ENCODE results near the gene NTSR1. TPM values are rescaled to one million over a fixed set of nuclear protein-coding genes. Genes with fewer than 3 reads are reported as not detected.

NTSR1 gene
- total RNA-seq, 1 experiment from 2014 or later = 44.1 TPM

DNA sequence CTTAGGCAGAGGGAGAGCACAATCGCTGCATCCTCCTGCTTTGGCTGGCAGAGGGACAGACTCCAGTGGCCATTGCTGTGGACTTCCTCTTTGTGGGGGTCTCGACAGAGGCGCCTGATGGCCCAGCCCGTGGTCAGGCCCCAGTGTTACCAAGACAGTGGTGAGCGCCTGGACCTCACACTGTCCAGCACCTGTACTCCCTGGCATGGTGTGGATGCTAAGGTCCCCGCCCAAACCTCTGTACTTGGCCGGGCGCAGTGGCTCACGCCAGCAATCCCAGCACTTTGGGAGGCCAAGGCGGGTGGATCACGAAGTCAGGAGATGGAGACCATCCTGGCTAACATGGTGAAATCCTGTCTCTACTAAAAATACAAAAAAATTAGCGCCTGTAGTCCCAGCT, 2.3 kb upstream of the NTSR1 start:
- in situ Hi-C loops (cut with HindIII; ENCODE audit: low pct_unique_long_range_greater_than_20kb, low sequenced_read_pairs) (no loop called here), intact Hi-C loops (cut with micrococcal nuclease; ENCODE audit: unreplicated experiment) (no loop called here)
- DNase-seq (ENCODE audit: low read depth, low spot score) = no peak
- peaks cover 3% of the 10 kb centered on the region; the same call in 1 of the 2 replicates for H3K36me3 ChIP-seq (ENCODE audit: control insufficient read depth, insufficient read depth, low read length)
- H3K4me1 ChIP-seq (ENCODE audit: control insufficient read depth, insufficient read depth, low read length) = peaks cover 71% of the 10 kb centered on the region
- H3K27ac ChIP-seq (ENCODE audit: low read length) = peak overlapping the region; percentile 91
- H3K4me3 ChIP-seq (ENCODE audit: low read depth in 2 of 2, low read length in 2 of 2) = no peak overlapping the region
- no peak for ATAC-seq
- H3K9me3 ChIP-seq (ENCODE audit: control insufficient read depth, insufficient read depth, low read depth, low read length) = no peaks in the 10 kb centered on the region
- ChIA-PET CTCF (interaction anchor here (0.9 kb wide), 2 partner anchors 85 to 101 kb away, joined by 3 read pairs; no protein-coding TSS in a partner anchor), POLR2A (no interaction called here)
- TF ChIP-seq, protein P1, sequence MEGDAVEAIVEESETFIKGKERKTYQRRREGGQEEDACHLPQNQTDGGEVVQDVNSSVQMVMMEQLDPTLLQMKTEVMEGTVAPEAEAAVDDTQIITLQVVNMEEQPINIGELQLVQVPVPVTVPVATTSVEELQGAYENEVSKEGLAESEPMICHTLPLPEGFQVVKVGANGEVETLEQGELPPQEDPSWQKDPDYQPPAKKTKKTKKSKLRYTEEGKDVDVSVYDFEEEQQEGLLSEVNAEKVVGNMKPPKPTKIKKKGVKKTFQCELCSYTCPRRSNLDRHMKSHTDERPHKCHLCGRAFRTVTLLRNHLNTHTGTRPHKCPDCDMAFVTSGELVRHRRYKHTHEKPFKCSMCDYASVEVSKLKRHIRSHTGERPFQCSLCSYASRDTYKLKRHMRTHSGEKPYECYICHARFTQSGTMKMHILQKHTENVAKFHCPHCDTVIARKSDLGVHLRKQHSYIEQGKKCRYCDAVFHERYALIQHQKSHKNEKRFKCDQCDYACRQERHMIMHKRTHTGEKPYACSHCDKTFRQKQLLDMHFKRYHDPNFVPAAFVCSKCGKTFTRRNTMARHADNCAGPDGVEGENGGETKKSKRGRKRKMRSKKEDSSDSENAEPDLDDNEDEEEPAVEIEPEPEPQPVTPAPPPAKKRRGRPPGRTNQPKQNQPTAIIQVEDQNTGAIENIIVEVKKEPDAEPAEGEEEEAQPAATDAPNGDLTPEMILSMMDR (IDR thresholded peaks at IDR 0.05) = no peak
- TF ChIP-seq SIN3A (IDR thresholded peaks at IDR 0.05; ENCODE audit: borderline replicate concordance, insufficient read depth, low read depth, low read length) (no peak), TCF7L2 (IDR thresholded peaks at IDR 0.05; ENCODE audit: low read depth, low read length) (no peak), POLR2AphosphoS5 (IDR thresholded peaks at IDR 0.05; ENCODE audit: low read depth, low read length) (no peak)
- TF ChIP-seq, protein P2, sequence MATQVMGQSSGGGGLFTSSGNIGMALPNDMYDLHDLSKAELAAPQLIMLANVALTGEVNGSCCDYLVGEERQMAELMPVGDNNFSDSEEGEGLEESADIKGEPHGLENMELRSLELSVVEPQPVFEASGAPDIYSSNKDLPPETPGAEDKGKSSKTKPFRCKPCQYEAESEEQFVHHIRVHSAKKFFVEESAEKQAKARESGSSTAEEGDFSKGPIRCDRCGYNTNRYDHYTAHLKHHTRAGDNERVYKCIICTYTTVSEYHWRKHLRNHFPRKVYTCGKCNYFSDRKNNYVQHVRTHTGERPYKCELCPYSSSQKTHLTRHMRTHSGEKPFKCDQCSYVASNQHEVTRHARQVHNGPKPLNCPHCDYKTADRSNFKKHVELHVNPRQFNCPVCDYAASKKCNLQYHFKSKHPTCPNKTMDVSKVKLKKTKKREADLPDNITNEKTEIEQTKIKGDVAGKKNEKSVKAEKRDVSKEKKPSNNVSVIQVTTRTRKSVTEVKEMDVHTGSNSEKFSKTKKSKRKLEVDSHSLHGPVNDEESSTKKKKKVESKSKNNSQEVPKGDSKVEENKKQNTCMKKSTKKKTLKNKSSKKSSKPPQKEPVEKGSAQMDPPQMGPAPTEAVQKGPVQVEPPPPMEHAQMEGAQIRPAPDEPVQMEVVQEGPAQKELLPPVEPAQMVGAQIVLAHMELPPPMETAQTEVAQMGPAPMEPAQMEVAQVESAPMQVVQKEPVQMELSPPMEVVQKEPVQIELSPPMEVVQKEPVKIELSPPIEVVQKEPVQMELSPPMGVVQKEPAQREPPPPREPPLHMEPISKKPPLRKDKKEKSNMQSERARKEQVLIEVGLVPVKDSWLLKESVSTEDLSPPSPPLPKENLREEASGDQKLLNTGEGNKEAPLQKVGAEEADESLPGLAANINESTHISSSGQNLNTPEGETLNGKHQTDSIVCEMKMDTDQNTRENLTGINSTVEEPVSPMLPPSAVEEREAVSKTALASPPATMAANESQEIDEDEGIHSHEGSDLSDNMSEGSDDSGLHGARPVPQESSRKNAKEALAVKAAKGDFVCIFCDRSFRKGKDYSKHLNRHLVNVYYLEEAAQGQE (IDR thresholded peaks at IDR 0.05; ENCODE audit: insufficient read depth in 1 of 2, low read depth in 2 of 2, low read length in 1 of 2) = no peak
- no peaks in the 10 kb centered on the region for H3K27me3 ChIP-seq (ENCODE audit: control insufficient read depth, insufficient read depth, low read length)
- BruUV-seq (replicated peaks) = no TSS peak

- DNase-seq (ENCODE audit: low read depth, low spot score) (no peak), ATAC-seq (no peak)
- BruUV-seq (replicated peaks) = no TSS peak
- Histone ChIP-seq H3K27ac (ENCODE audit: low read length) (peak overlapping the region; percentile 78), H3K4me3 (ENCODE audit: low read depth in 2 of 2, low read length in 2 of 2) (no peak overlapping the region), H3K36me3 (ENCODE audit: control insufficient read depth, insufficient read depth, low read length) (peaks cover 3% of the 10 kb centered on the region; the same call in 1 of the 2 replicates), H3K4me1 (ENCODE audit: control insufficient read depth, insufficient read depth, low read length) (peaks cover 70% of the 10 kb centered on the region), H3K27me3 (ENCODE audit: control insufficient read depth, insufficient read depth, low read length) (no peaks in the 10 kb centered on the region), H3K9me3 (ENCODE audit: control insufficient read depth, insufficient read depth, low read depth, low read length) (no peaks in the 10 kb centered on the region)
- CTCF ChIA-PET = interaction anchor here (0.5 to 1.5 kb wide), 4 partner anchors 39 to 85 kb away, joined by 3 to 12 read pairs (median 4); no protein-coding TSS in a partner anchor
- POLR2A ChIA-PET = interaction anchor here (0.6 kb wide), 1 partner anchor 102 kb away, joined by 4 read pairs; no protein-coding TSS in a partner anchor
- in situ Hi-C loops (cut with HindIII; ENCODE audit: low pct_unique_long_range_greater_than_20kb, low sequenced_read_pairs) = no loop called here
- intact Hi-C loops (cut with micrococcal nuclease; ENCODE audit: unreplicated experiment) = no loop called here
- TF ChIP-seq, protein P1 (IDR thresholded peaks at IDR 0.05) = no peak
- TF ChIP-seq, protein P2 (IDR thresholded peaks at IDR 0.05; ENCODE audit: insufficient read depth in 1 of 2, low read depth in 2 of 2, low read length in 1 of 2) = no peak
- no peak for TF ChIP-seq TCF7L2 (IDR thresholded peaks at IDR 0.05; ENCODE audit: low read depth, low read length)
- TF ChIP-seq POLR2AphosphoS5 (IDR thresholded peaks at IDR 0.05; ENCODE audit: low read depth, low read length) = no peak
- no peak for TF ChIP-seq SIN3A (IDR thresholded peaks at IDR 0.05; ENCODE audit: borderline replicate concordance, insufficient read depth, low read depth, low read length)
These were observed 1.8 kb upstream of the NTSR1 start for GRCh38 chr20:62706857-62707256.

Measured in Panc1 (cell line).